ENCODE results near the gene CTXN3.
"Not testable (repeated sequence)": the region's sequence is repeated elsewhere in the genome, so short reads cannot be mapped to it uniquely, and the experiment has no call there.

The CTXN3 gene

GRCh38 chr5:127652952-127653611, 4.2 kb downstream of the CTXN3 start:
- DNase-seq (ENCODE audit: low spot score) = no peak

- no peak for DNase-seq (ENCODE audit: low spot score)
These were observed 7.9 kb downstream of the CTXN3 start for GRCh38 chr5:127656825-127657224.

- no peak for DNase-seq (ENCODE audit: low spot score)
These were observed 11.3 kb downstream of the CTXN3 start for GRCh38 chr5:127660047-127660733.

GRCh38 chr5:127664093-127664492, 15.2 kb downstream of the CTXN3 start:
- DNase-seq (ENCODE audit: low spot score) = no peak

- DNase-seq (ENCODE audit: low spot score) = no peak
These were observed 16.8 kb downstream of the CTXN3 start for GRCh38 chr5:127665641-127666040.

- DNase-seq (ENCODE audit: low spot score) = no peak
These were observed 17.3 kb downstream of the CTXN3 start for GRCh38 chr5:127666043-127666716.

- no peak for DNase-seq (ENCODE audit: low spot score)
These were observed 19.0 kb downstream of the CTXN3 start for GRCh38 chr5:127667926-127668325.

GRCh38 chr5:127671218-127671617, 22.3 kb downstream of the CTXN3 start:
- no peak for DNase-seq (ENCODE audit: low spot score)

- DNase-seq (ENCODE audit: low spot score) = no peak
These were observed 24.4 kb downstream of the CTXN3 start for GRCh38 chr5:127673117-127673800.

GRCh38 chr5:127676951-127677350, 28.1 kb downstream of the CTXN3 start:
- DNase-seq (ENCODE audit: low spot score) = not testable (repeated sequence)

GRCh38 chr5:127679691-127680330, 30.9 kb downstream of the CTXN3 start:
- DNase-seq (ENCODE audit: low spot score) = not testable (repeated sequence)

GRCh38 chr5:127680595-127680994, 31.7 kb downstream of the CTXN3 start:
- no peak for DNase-seq (ENCODE audit: low spot score)

- no peak for DNase-seq (ENCODE audit: low spot score)
These were observed 34.1 kb downstream of the CTXN3 start for GRCh38 chr5:127683008-127683407.

GRCh38 chr5:127684726-127685467, 36.0 kb downstream of the CTXN3 start:
- DNase-seq (ENCODE audit: low spot score) = no peak

- DNase-seq (ENCODE audit: low spot score) = no peak
These were observed 36.8 kb downstream of the CTXN3 start for GRCh38 chr5:127685662-127686061.

GRCh38 chr5:127686424-127686823, 37.5 kb downstream of the CTXN3 start:
- DNase-seq (ENCODE audit: low spot score) = no peak

GRCh38 chr5:127694518-127695171, 45.8 kb downstream of the CTXN3 start:
- no peak for DNase-seq (ENCODE audit: low spot score)

GRCh38 chr5:127695346-127695745, 46.5 kb downstream of the CTXN3 start:
- DNase-seq (ENCODE audit: low spot score) = no peak

GRCh38 chr5:127696683-127697082, 47.8 kb downstream of the CTXN3 start:
- no peak for DNase-seq (ENCODE audit: low spot score)

GRCh38 chr5:127697894-127698600, 49.2 kb downstream of the CTXN3 start:
- no peak for DNase-seq (ENCODE audit: low spot score)
